GM19463 (cell line): ENCODE measurements around the gene TP63.
"Not testable (repeated sequence)": the region's sequence is repeated elsewhere in the genome, so short reads cannot be mapped to it uniquely, and the experiment has no call there.

Source experiments
- ATAC-seq: cut with Tn5 transposase; IDR thresholded peaks from one replicate; pipeline ENCODE4 v1.9.1; 2021; ENCODE audit warnings: mild to moderate bottlenecking, moderate library complexity; ENCODE audit not compliant: unreplicated experiment

TP63 gene

GRCh38 chr3:189720736-189721417 lies 89.7 kb downstream of the TP63 start:
- no peak for ATAC-seq

- ATAC-seq = no peak
Measured at GRCh38 chr3:189721873-189722665, 90.9 kb downstream of the TP63 start.

- ATAC-seq = no peak
Measured at GRCh38 chr3:189724356-189724755, 93.2 kb downstream of the TP63 start.

- no peak for ATAC-seq
Measured at GRCh38 chr3:189726277-189726676, 95.1 kb downstream of the TP63 start.

GRCh38 chr3:189727158-189727557 lies 96.0 kb downstream of the TP63 start:
- no peak for ATAC-seq

GRCh38 chr3:189727898-189728297 lies 96.7 kb downstream of the TP63 start:
- no peak for ATAC-seq

- no peak for ATAC-seq
Measured at GRCh38 chr3:189728915-189729314, 97.7 kb downstream of the TP63 start.

- no peak for ATAC-seq
Measured at GRCh38 chr3:189734061-189734460, 102.9 kb downstream of the TP63 start.

- no peak for ATAC-seq
Measured at GRCh38 chr3:189735913-189736312, 104.7 kb downstream of the TP63 start.

GRCh38 chr3:189737071-189737470 lies 105.9 kb downstream of the TP63 start:
- ATAC-seq = no peak

GRCh38 chr3:189737619-189738018 lies 106.4 kb downstream of the TP63 start:
- no peak for ATAC-seq

- no peak for ATAC-seq
Measured at GRCh38 chr3:189739378-189739777, 108.2 kb downstream of the TP63 start.

GRCh38 chr3:189740156-189740555 lies 109.0 kb downstream of the TP63 start:
- ATAC-seq = no peak

- ATAC-seq = no peak
Measured at GRCh38 chr3:189744235-189744634, 113.0 kb downstream of the TP63 start.

GRCh38 chr3:189745622-189746021 lies 114.4 kb downstream of the TP63 start:
- no peak for ATAC-seq

GRCh38 chr3:189748046-189748445 lies 116.9 kb downstream of the TP63 start:
- ATAC-seq = no peak

- ATAC-seq = not testable (repeated sequence)
Measured at GRCh38 chr3:189750972-189751371, 119.8 kb downstream of the TP63 start.

- no peak for ATAC-seq
Measured at GRCh38 chr3:189754356-189754755, 123.2 kb downstream of the TP63 start.

- no peak for ATAC-seq
Measured at GRCh38 chr3:189756582-189757078, 125.4 kb downstream of the TP63 start.

GRCh38 chr3:189758186-189758585 lies 127.0 kb downstream of the TP63 start:
- no peak for ATAC-seq

- no peak for ATAC-seq
Measured at GRCh38 chr3:189766416-189766815, 135.2 kb downstream of the TP63 start.

GRCh38 chr3:189771842-189772450 lies 140.8 kb downstream of the TP63 start:
- no peak for ATAC-seq
